NCI-H446 (cell line): Measurements from ENCODE around the gene ITPK1.

Experiments used
- DNase-seq, 2 experiments: peaks; one replicate each; lab custom pipeline; 2025; lab: John Stamatoyannopoulos, UW

The ITPK1 gene

DNA sequence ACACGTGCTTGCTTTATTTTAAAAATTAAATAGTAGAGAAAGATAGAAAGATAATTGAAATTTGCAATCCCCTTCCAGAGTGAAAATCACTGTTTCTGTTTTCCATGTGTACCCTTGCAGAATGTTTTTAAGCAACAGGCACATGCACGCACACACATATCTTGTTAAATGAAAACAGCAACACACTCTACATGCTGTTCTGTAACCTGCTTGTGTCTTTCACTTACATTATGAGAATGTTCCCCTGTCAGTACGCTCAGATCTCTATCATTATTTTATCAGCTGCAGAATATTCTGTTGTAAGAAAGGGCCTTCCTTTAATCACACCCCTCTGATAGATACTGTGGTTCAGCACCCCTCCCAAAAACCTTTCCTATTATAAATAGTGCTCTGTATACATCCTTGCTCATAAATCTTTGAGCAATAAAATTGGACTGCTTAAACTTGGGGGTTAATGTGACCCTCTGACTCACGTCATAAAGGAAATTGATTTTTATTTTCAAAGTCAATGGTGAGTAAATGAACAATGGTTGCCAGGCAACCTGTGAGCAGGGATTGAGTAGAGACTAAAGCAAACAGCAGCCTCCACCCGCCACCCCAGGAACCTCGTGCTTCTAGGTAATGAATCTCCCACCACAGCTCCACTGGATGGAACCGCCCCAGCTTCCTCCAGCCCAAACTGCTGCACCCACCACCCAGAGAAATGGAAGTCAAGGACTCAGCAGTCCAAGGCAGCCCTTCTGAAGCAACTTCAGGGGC lies 224.7 kb downstream of the ITPK1 start:
- no peak for DNase-seq

GRCh38 chr14:92888896-92889295 lies 226.8 kb downstream of the ITPK1 start:
- no peak for DNase-seq

DNA sequence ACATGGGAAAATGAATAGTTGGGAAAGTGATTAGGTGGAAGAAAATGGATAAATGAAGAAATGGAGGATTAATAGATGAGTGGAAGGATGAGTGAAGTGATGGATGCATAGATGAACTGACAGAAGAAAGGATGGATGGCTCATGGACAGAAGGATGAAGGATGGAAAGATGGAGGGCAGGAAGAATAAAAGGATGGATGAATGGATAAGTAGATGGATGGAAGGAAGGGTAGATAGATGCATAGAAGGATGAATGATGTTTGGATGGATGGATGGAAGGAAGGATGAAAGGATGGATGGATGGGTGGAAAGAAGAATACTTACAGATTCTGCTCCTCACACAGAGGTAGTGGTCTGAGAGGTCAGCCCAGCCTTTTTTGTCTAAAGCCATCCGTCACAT lies 228.6 kb downstream of the ITPK1 start:
- no peak for DNase-seq
